ENCODE data around the gene DDR1.
"Not testable (repeated sequence)": the region's sequence is repeated elsewhere in the genome, so short reads cannot be mapped to it uniquely, and the experiment has no call there.

Gene DDR1

DNA sequence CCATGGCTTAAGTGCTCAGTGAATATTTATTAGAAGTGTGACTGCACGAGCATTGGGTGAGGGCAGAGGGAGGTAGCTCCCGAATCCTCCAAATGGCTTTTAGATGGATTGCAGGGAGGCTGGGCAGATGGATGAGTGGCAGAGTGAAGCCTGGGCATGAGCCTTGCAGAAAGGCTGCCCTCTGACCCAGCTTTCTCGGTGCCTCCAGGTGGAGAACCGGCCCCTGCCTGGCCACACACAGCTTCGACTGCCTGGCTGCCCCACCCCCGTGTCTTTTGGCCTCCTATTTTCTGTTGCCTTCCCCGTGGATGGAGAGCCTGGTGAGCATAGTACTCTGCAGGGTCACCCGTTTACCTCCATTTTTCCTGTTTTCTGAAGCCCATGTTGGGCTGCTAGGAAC, 33.2 kb downstream of the DDR1 start:
- no peak for DNase-seq

- no peak for DNase-seq
These were observed 34.4 kb downstream of the DDR1 start for GRCh38 chr6:30918670-30919069.

DNA sequence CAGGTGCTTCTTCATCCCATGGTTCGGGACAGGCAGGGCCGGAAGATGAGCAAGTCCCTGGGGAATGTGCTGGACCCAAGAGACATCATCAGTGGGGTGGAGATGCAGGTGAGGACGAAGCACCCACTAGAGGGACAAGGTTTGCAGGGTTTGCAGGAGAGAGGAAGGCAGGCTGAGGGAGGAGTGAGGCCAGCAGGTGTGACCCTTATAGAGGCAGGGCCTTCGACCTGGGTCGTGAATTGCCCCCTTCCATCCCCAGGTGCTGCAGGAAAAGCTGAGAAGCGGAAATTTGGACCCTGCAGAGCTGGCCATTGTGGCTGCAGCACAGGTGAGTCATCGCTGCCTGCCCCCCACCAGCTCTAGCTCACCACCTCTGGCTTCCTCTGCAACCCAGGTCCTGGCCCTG, 38.1 kb downstream of the DDR1 start:
- no peak for DNase-seq

DNA sequence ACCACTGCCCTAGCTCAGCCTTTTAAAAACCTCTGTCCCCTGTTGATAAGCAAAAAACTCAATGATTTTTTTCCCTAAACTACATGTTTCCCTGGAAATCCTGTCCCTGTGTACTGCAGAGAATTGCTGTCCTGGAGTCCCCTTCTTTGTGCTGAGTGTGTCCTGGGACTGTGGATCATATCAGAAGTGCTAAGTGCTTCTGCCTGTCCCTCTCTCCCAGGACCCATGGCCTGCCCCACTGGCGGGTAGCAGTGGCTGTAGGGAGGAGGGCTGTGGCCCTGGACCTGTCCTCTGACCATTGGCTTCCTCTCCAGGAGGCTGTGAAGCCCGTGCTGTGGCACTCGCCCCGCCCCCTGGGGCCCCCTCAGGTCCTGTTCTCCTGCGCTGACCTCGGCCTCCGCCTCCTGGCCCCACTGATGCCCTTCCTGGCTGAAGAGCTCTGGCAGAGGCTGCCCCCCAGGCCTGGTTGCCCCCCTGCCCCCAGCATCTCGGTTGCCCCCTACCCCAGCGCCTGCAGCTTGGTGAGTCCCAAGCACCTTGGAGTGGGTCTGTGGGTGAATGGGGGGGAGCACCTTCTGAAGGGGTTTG, 39.8 kb downstream of the DDR1 start:
- DNase-seq = not testable (repeated sequence)

DNA sequence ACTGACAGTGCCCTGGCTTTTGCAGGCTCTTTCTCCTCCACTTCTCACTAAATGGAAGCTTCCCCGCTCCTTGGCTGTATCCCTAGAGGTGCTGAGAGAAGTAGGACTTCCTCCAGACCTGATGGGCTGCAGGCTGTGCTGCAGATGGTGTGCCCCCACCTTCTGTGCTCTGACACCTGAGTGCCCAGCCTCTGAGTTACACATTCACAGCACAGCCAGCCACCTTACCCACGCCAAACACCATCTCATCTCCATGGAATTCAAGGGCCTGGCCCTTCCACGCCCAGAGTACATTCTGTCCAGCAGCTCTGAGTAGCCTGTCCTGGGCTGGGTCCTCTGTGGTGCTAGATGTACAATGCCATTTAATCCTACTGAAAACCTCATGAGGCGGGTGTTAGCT, 42.3 kb downstream of the DDR1 start:
- DNase-seq = peak in 1 of 14 donors; percentile 68

DNA sequence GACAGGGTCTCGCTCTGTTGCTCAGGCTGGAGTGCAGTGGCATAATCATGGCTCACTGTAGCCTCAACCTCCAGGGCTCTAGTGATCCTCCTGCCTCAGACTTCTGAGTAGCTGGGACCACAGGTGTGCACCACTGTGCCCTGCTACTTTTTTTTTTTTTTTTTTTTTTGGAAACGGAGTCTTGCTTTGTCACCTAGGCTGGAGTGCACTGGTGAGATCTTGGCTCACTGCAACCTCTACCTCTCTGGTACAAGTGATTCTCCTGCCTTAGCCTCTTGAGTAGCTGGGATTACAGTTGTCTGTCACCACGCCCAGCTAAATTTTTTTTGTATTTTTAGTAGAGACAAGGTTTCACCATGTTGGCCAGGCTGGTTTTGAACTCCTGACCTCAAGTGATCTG, 42.8 kb downstream of the DDR1 start:
- DNase-seq = not testable (repeated sequence)

DNA sequence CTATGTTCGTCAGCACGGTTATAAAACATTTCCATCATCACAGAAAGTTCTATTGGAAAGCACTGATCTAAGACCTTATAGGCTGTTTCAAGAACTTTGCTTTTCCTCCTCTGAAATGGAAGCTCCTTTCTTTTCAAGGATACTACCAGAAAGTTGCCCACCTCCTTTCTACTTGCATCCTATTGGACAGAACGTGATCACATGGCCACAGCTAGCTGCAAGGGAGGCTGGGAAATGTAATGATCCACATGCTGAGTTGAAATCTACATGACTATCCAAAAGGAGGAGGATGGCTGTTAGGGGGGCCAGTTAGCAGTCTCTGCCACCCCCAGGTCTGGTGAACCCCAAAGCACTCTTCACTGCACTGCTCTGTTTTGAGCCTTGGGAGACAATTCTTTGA, 44.4 kb downstream of the DDR1 start:
- DNase-seq = no peak

DNA sequence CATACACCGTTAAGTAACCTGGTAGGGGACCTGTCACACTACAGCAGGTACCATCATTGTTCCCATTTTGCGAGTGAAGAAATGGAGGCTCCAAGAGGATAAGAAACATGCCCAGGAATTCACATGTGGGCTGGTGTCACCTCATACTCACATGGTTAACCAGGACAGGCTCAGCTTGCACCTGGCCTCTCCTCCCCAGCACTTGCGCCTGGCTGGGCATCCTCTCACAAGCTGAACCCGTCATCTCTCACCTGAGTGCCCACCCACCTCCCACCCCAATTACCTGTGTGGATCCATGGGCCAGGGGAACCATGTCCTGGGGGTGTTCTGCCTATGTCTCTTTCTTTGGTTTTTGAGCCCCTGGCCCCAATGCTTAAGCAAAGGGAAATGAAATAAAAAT, 46.2 kb downstream of the DDR1 start:
- no peak for DNase-seq

- no peak for DNase-seq
These were observed 47.0 kb downstream of the DDR1 start for GRCh38 chr6:30931272-30931671.

- no peak for DNase-seq
These were observed 47.8 kb downstream of the DDR1 start, which contains the start of gene SFTA2 for GRCh38 chr6:30931969-30932645. Gene SFTA2 (minus strand): TSS chr6:30932170. CDS start chr6:30932096, 74 bp downstream.

- no peak for DNase-seq
These were observed 48.5 kb downstream of the DDR1 start for GRCh38 chr6:30932665-30933365.

DNA sequence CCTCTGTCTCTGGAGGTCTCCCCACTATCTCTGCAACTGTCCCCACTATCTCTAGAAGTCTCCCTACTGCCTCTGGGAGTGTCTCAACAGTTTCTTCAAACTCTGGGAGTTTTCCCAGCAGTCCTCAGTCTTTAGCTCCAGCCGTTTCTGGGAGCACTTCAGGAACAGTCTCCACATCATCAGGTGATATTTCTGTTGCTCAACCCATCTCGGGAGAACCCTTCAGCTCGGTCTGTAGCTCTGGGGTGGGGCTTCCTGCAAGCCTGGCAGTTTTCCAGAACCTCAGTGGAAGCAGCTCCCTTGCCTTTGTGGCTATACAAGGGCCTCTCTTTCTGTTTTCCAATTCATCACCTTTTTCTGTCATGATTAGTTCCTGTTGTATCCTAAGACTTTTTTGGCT, 50.7 kb downstream of the DDR1 start:
- DNase-seq = no peak

GRCh38 chr6:30937265-30937664, 52.9 kb downstream of the DDR1 start:
- DNase-seq = no peak

DNA sequence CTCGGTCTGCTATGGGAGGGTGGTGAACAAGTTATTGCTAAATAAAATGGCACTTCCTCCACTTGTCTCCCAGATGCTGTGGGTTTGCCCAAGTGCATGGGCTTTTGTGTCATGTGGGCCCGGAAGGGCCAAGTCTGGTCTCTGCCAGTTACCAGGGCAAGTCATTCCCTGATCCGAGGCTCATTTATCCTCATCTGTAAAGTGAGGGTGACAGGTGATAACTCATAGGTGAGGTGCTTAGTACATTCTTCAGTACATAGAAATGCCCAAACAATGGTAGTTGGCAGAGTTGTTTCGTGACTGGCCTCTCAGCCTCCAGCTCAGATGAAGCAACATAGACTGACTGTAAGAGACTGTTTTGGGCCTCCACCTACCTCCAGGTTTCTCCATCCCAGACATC, 54.4 kb downstream of the DDR1 start:
- peak in 2 of 14 donors; percentile 10 to 16 for DNase-seq

- no peak for DNase-seq
These were observed 55.2 kb downstream of the DDR1 start for GRCh38 chr6:30939473-30939872.

DNA sequence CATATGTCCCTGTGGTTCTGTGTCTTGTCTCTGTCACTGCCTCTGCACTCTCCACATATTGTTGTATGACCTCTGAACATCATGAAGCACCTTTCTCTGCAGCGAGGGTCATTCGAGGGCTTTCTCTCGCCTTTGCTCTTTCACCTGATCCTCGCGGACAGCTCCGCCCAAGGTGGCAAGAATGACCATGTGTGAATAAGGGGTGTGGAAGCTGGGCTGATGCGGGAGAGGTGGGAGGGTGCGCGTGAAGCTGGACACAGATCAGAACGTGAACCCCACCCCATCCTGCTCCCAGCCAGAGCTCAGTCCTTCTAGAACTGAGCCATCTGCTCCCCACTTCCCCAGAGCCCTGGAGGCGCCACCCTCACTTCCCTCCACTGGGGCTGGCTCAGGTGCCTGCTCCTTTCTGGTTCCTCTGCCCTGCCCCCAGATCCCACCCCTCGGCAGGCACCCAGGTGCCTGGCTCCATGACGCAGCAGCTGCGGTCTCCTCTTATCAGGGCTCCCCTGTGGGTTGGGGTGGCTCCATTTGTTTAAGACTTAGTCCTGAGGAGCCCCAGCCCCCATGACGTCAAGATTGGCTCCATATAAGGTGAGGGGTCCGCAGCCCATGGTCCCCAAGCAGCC, 56.2 kb downstream of the DDR1 start, which contains the start of gene MUCL3:
MUCL3 (plus strand) TSS at position 613 of the 626 bp plus-strand sequence. CDS start 27 bp downstream, outside the sequence.
- no peak for DNase-seq

DNA sequence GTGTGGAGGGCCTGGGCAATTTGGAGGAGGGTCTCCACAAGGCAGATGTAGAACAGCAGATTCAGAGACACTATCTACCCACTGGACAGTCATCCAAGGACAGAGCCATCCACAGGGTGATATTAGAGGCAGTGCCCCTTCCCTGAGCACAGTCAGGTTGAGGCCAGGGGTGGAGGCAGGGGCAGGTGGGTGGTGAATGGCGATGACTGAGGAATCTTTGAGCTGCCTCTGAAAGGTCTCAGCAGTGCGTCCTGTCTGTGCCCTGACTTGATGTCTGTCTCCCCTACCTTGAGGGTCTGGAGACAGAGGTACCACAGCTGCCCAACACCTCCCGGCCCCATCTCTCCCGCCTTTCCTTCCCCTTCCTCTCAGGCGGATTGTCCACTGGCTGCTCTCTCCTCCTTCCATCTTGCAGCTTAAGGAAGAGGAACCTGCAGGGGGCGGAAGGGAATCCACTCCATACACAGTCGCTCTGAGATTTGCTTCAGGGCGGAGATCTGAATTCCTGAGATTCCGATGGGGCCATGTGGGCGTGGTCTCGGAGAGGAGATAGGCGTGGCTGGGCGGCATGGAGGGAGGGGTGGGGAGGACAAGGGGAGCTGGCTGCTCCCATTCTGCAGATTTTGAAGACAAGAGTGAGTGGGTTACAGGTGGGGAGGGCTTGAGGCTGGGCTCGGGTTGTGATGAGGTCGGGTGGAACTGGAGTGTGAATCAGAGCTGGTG, 58.2 kb downstream of the DDR1 start:
- DNase-seq = no peak

DNA sequence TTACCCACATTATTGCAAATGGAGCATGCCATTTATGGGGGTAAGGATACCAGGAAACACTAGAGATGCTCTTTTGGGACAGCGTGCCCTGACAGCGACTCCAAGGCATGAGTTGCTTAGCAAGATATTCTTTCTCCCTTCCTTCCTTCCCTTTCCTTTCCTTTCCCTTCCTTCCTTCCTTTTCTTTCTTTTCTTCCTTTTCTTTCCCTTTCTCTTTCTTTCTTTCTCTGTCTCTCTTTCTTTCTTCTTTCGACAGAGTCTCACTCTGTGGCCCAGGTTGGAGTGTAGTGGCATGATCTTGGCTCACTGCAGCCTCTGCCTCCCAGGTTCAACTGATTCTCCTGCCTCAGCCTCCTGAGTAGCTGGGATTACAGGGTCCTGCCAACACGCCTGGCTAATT, 59.7 kb downstream of the DDR1 start:
- no peak for DNase-seq

GRCh38 chr6:30945281-30945680, 61.0 kb downstream of the DDR1 start:
- no peak for DNase-seq

GRCh38 chr6:30947231-30947630, 62.9 kb downstream of the DDR1 start:
- DNase-seq = no peak

DNA sequence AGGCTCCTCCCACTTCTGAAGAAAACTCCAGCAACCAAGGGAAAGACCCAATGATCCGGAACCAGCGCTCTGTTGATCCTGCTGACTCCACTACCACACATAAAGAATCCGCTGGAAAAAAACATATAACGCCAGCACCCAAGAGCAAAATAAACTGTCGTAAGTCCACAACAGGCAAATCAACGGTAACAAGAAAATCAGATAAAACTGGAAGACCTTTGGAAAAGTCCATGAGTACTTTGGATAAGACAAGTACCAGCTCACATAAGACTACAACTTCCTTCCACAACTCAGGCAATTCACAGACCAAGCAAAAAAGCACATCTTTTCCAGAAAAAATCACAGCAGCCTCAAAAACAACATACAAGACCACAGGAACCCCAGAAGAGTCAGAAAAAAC, 64.5 kb downstream of the DDR1 start:
- no peak for DNase-seq

Measured in C1 segment of cervical spinal cord (tissue), 14 donors.